HG03354 (cell line): Measurements from ENCODE around the gene UBE4B.
A peak's percentile ranks its signal among the peaks of the same experiment; 100 is the strongest.
"Not testable (repeated sequence)": the region's sequence is repeated elsewhere in the genome, so short reads cannot be mapped to it uniquely, and the experiment has no call there.

Experiments
- ATAC-seq: cut with Tn5 transposase; IDR thresholded peaks from one replicate; pipeline ENCODE4 v1.9.1; 2021; ENCODE audit warnings: mild to moderate bottlenecking; ENCODE audit not compliant: unreplicated experiment, poor library complexity, severe bottlenecking

Gene UBE4B

GRCh38 chr1:10195570-10195969, 162.8 kb downstream of the UBE4B start:
- no peak for ATAC-seq

- ATAC-seq, result no peak
Observed at GRCh38 chr1:10196976-10197375, 164.2 kb downstream of the UBE4B start.

- no peak for ATAC-seq
Observed at GRCh38 chr1:10200620-10201019, 167.9 kb downstream of the UBE4B start.

- no peak for ATAC-seq
Observed at GRCh38 chr1:10204003-10204642, 171.4 kb downstream of the UBE4B start.

GRCh38 chr1:10205206-10205605, 172.4 kb downstream of the UBE4B start:
- not testable (repeated sequence) for ATAC-seq

GRCh38 chr1:10207810-10208209, 175.1 kb downstream of the UBE4B start:
- ATAC-seq, result no peak

GRCh38 chr1:10208537-10208936, 175.8 kb downstream of the UBE4B start:
- no peak for ATAC-seq

- ATAC-seq, result no peak
Observed at GRCh38 chr1:10209590-10209904, 176.8 kb downstream of the UBE4B start.

- peak; percentile 96 for ATAC-seq
Observed at GRCh38 chr1:10209905-10210810, 177.4 kb downstream of the UBE4B start, which contains the start of gene KIF1B. TSS of gene KIF1B (plus strand) at chr1:10210570. CDS start at chr1:10232329, 21,759 bp downstream.

GRCh38 chr1:10210841-10211804, 178.4 kb downstream of the UBE4B start:
- peak; percentile 17 for ATAC-seq

GRCh38 chr1:10211805-10212410, 179.2 kb downstream of the UBE4B start:
- no peak for ATAC-seq

GRCh38 chr1:10212476-10212875, 179.7 kb downstream of the UBE4B start:
- ATAC-seq, result no peak

- no peak for ATAC-seq
Observed at GRCh38 chr1:10213186-10213705, 180.5 kb downstream of the UBE4B start.

- no peak for ATAC-seq
Observed at GRCh38 chr1:10216090-10216749, 183.5 kb downstream of the UBE4B start.

GRCh38 chr1:10217748-10218441, 185.1 kb downstream of the UBE4B start:
- ATAC-seq, result no peak

- no peak for ATAC-seq
Observed at GRCh38 chr1:10220200-10220599, 187.4 kb downstream of the UBE4B start.

GRCh38 chr1:10220657-10221056, 187.9 kb downstream of the UBE4B start:
- not testable (repeated sequence) for ATAC-seq

- no peak for ATAC-seq
Observed at GRCh38 chr1:10225573-10225972, 192.8 kb downstream of the UBE4B start.
